NCI-H524 treated with DMSO at 0.1 percent for 48 hours (cell line): ENCODE measurements around the gene ARPC1A.
"Not testable (repeated sequence)": the region's sequence is repeated elsewhere in the genome, so short reads cannot be mapped to it uniquely, and the experiment has no call there.

Experiments used
- DNase-seq: peaks from one replicate; lab custom pipeline; 2025; lab: John Stamatoyannopoulos, UW

Gene ARPC1A

DNA sequence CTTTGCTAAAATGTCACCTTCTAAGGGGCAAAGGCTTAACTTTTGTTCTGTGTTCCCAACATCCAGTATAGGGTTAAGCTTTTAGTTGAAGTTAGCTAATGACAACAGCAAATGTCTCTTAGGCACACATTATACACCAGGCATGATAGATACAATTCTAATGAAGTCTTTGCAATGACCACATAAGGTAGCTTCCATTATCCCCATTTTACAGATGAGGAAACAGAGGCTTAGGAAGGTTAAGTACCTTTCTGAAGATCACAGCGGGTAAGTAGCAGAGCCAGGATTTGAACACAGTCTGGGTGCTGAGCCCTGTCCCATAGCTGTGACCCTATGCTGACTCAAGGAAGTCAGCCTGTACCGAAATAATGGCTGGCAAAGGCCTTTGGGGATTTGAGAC is 84.9 kb downstream of the ARPC1A start:
- no peak for DNase-seq

GRCh38 chr7:99415513-99416127 is 89.9 kb downstream of the ARPC1A start:
- not testable (repeated sequence) for DNase-seq
